ENCODE results near the gene MKNK1. TPM values are rescaled to one million over a fixed set of nuclear protein-coding genes. Genes with fewer than 3 reads are reported as not detected.

The MKNK1 gene
- total and polyA plus RNA-seq, 2 experiments from 2014 or later, result 18.6 to 23.7 TPM

DNA sequence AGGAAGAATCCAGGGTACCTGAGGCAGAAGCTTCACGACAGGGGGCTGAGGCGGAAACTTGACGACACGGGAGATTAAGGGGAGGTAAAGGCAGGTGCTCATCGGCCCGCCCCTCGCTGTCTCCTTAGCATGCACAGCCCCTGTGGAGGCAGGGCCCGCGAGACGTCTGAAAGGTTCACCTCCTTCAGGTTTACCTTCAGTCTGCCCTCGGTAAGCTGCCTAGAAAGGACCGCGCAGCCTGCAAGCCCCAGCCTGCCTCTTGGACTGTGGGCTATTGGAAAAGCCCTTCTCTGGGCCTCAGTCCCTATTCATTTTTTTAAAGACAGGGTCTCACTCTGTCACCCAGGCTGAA is 81.1 kb downstream of the MKNK1 start:
- no peak for TF ChIP-seq CTCF (IDR thresholded peaks at IDR 0.05; ENCODE audit: low read depth, low read length)
- peaks cover 38% of the 10 kb centered on the region for H3K27me3 ChIP-seq

DNA sequence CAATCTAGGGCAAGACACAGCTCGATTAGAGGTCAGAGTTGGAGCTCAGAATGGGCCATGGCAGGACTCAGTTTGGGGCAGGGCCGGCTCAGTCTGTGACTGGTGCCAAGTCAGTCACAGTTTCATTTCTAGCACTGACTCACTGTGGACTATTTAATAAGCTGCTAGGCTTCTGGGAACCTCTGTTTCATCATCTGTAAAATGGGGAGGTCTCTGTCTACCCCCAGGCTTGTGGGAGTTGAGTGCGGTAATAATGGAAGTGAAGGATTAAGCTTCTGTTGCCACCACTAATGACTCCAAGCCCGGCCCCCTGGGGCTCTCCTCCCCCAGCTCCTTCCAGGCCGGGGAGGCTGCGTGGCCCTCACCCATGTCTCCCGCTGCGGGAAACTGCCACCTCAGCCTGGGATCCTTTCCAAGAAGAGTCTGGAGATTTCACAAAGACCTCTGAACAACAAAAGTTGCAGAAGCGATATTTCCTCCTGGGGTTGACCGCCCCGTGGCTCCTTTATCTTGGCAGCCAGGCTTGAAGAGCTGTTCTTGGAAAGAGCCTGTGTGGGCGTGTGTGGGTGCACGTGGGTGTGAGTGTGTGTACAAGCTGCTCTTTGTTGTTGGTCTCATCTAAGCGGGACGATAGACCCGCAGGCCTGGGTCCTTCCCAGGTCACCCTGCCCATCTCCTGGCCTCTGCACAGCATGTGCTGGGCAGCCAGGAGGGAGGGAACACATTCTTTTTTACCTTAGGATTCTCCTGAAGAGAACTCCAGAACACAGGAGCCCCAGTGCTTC is 81.7 kb downstream of the MKNK1 start:
- TF ChIP-seq CTCF (IDR thresholded peaks at IDR 0.05; ENCODE audit: low read depth, low read length), result no peak
- Histone ChIP-seq H3K4me3 (no peak overlapping the region), H3K27me3 (peaks cover 34% of the 10 kb centered on the region), H3K9me3 (ENCODE audit: low read depth) (no peaks in the 10 kb centered on the region), H3K4me1 (ENCODE audit: low read depth) (peaks cover 11% of the 10 kb centered on the region), H3K27ac (no peak overlapping the region), H3K36me3 (no peaks in the 10 kb centered on the region)
- peak in 1 of 2 donors; percentile 95 for DNase-seq (ENCODE audit: low read depth in 1 of 2, low spot score in 1 of 2)

More for the DNA sequence above, 81.1 kb downstream of the MKNK1 start:
- H3K4me1 ChIP-seq (ENCODE audit: low read depth), result peaks cover 11% of the 10 kb centered on the region
- H3K27ac ChIP-seq, result no peak overlapping the region
- H3K9me3 ChIP-seq (ENCODE audit: low read depth), result no peaks in the 10 kb centered on the region
- DNase-seq (ENCODE audit: low read depth in 1 of 2, low spot score in 1 of 2), result no peak
- H3K36me3 ChIP-seq, result no peaks in the 10 kb centered on the region
- no peak overlapping the region for H3K4me3 ChIP-seq

DNA sequence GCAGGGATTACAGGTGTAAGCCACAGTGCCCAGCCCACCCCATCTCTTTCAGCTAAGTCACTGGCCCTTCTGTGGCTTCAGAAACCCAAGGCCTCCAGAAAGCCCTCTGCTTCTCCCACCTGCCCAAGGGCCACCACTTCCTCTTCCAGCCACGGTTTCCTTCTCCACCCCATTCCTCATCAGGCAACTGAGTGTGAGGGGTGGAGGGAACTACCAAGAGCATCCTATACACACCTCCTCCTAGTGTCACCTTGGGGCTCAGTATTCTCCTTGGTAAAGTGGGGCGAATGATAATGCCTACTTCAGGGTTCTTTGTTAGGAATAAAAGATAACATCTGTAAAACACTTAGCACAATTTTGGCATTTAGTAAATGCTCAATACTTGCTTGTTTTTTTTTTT is 82.7 kb downstream of the MKNK1 start:
- Histone ChIP-seq H3K36me3 (no peaks in the 10 kb centered on the region), H3K4me1 (ENCODE audit: low read depth) (peaks cover 11% of the 10 kb centered on the region), H3K9me3 (ENCODE audit: low read depth) (no peaks in the 10 kb centered on the region), H3K27me3 (peaks cover 25% of the 10 kb centered on the region), H3K4me3 (no peak overlapping the region), H3K27ac (no peak overlapping the region)
- DNase-seq (ENCODE audit: low read depth in 1 of 2, low spot score in 1 of 2), result no peak
- TF ChIP-seq CTCF (IDR thresholded peaks at IDR 0.05; ENCODE audit: low read depth, low read length), result no peak

- peak; percentile 72 to 82 for DNase-seq (ENCODE audit: low read depth in 1 of 2, low spot score in 1 of 2)
- peaks cover 13% of the 10 kb centered on the region for H3K27me3 ChIP-seq
- H3K4me3 ChIP-seq, result no peak overlapping the region
- no peaks in the 10 kb centered on the region for H3K36me3 ChIP-seq
- no peak for TF ChIP-seq CTCF (IDR thresholded peaks at IDR 0.05; ENCODE audit: low read depth, low read length)
- H3K27ac ChIP-seq, result peak overlapping the region; percentile 39
- H3K4me1 ChIP-seq (ENCODE audit: low read depth), result peaks cover 11% of the 10 kb centered on the region
- no peaks in the 10 kb centered on the region for H3K9me3 ChIP-seq (ENCODE audit: low read depth)
Observed at GRCh38 chr1:46520063-46520911, 83.8 kb downstream of the MKNK1 start.

DNA sequence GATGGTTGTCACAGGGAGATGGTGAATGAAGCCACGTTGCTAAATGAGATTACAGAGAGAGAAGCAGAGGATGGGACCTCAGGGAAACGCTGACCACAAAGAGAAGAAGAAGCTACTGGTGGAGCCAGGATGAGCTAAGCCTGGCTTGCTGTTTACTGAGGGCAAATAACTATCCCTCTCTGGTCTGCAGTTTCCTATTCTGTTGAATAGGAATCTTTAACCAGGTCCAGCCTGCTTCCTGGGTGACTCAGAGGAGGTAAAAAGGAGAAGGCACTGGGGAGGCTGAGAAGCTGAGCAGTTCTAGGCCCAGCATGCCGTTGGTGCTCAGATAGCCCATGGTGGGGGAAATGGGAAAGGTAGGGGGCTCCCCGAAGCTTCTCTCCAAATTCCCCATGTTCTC is 84.9 kb downstream of the MKNK1 start:
- Histone ChIP-seq H3K27me3 (peaks cover 3% of the 10 kb centered on the region), H3K27ac (no peak overlapping the region), H3K4me3 (no peak overlapping the region), H3K4me1 (ENCODE audit: low read depth) (peaks cover 11% of the 10 kb centered on the region), H3K36me3 (no peaks in the 10 kb centered on the region), H3K9me3 (ENCODE audit: low read depth) (no peaks in the 10 kb centered on the region)
- no peak for TF ChIP-seq CTCF (IDR thresholded peaks at IDR 0.05; ENCODE audit: low read depth, low read length)
- no peak for DNase-seq (ENCODE audit: low read depth in 1 of 2, low spot score in 1 of 2)

All from cardiac muscle cell (in vitro differentiated cells and primary cell).